K562 (cell line): ENCODE measurements around the gene LMX1B. TPM values are rescaled to one million over a fixed set of nuclear protein-coding genes. Genes with fewer than 3 reads are reported as not detected.

Experiments
- ATAC-seq: fragments of 200-7000 bp; cut with Tn5 transposase; 3 replicates; pipeline ENCODE4 v1.9.1; 2020; ENCODE audit warnings: moderate library complexity
- BruUV-seq: library from RNA; stranded (reverse); fragments of 400-500 nt; replicated peaks from 2 replicates; lab custom pipeline; 2021; lab: Mats Ljungman, UMichigan
- CTCF ChIA-PET: fragments of 300-600 bp; formaldehyde crosslinking; extraction: SDS; loops from one replicate; lab custom pipeline; 2021; ENCODE audit warnings: low intra/inter-chr PET ratio; lab: Yijun Ruan, JAX
- POLR2A ChIA-PET: fragments of 300-600, 350-650 bp; sonication (Branson Sonifier 250); formaldehyde crosslinking; extraction: SDS; loops from one replicate; lab custom pipeline; 2021; ENCODE audit warnings: antibody characterized with exemption, inconsistent platforms; lab: Yijun Ruan, JAX
- DNase-seq, 4 experiments: peaks; one replicate each; pipeline versions ENCODE4 v3.0.0 to v3.0.0-alpha.2; 2011 to 2018; ENCODE audit warnings: low spot score in 3 of 4, mixed read lengths in 3 of 4; ENCODE audit errors: extremely low read depth in 1 of 4
- FAIRE-seq: peaks from 2 replicates; lab custom pipeline; 2011; peaks lifted over from hg19 to GRCh38; lab: Jason Lieb, UNC
- H2AFZ ChIP-seq: 2 replicates; pipeline ENCODE4 v1.6.0; 2011; ENCODE audit warnings: low read depth, low read length, control low read depth, inconsistent platforms
- H3K27ac ChIP-seq: fragments of 200-600 bp; 3 replicates; pipeline ENCODE4 v1.8.0; 2011; ENCODE audit warnings: low read depth, mild to moderate bottlenecking, control low read depth, inconsistent platforms, low read length, moderate library complexity, mixed read lengths; ENCODE audit errors: extremely low read depth
- H3K27me3 ChIP-seq, 2 experiments: fragments of 300-600 bp in 1 of 2; 2 replicates in 1 of 2; 3 replicates in 1 of 2; pipeline versions ENCODE4 v1.6.0 to v1.8.0; 2011; ENCODE audit warnings: inconsistent platforms in 2 of 2, low read length in 2 of 2, mild to moderate bottlenecking in 1 of 2, mixed read lengths in 1 of 2, moderate library complexity in 1 of 2; ENCODE audit not compliant: control insufficient read depth in 2 of 2, insufficient read depth in 2 of 2
- H3K36me3 ChIP-seq: fragments of 300-600 bp; 3 replicates; pipeline ENCODE4 v1.8.0; 2011; ENCODE audit warnings: mild to moderate bottlenecking, low read length, inconsistent platforms; ENCODE audit not compliant: control insufficient read depth, insufficient read depth
- H3K4me1 ChIP-seq, 2 experiments: fragments of 200-600 bp in 1 of 2; replicated peaks in 1 of 2; 2 replicates in 1 of 2; 3 replicates in 1 of 2; pipeline versions ENCODE4 v1.5.1 to v1.8.0; 2011; ENCODE audit warnings: inconsistent platforms in 2 of 2, low read length in 2 of 2, mild to moderate bottlenecking in 1 of 2, mixed read lengths in 1 of 2, moderate library complexity in 1 of 2; ENCODE audit not compliant: control insufficient read depth in 2 of 2, insufficient read depth in 2 of 2
- H3K4me2 ChIP-seq: 2 replicates; pipeline ENCODE4 v1.6.1; 2011; ENCODE audit warnings: low read length, control low read depth, inconsistent platforms, mixed read lengths; ENCODE audit not compliant: insufficient read depth
- H3K4me3 ChIP-seq: fragments of 200-600 bp; sonication (generic), shearing (Covaris generic); 2 replicates; pipeline ENCODE4 v1.5.1; 2016; ENCODE audit warnings: control low read depth, inconsistent platforms
- H3K79me2 ChIP-seq: fragments of 200-600 bp; 3 replicates; pipeline ENCODE4 v1.8.0; 2011; ENCODE audit warnings: low read length, inconsistent platforms; ENCODE audit not compliant: control insufficient read depth, insufficient read depth
- H3K9ac ChIP-seq, 2 experiments: 2 replicates each; pipeline versions ENCODE4 v1.6.0 to v1.6.1; 2011; ENCODE audit warnings: low read depth in 2 of 2, low read length in 2 of 2, control low read depth in 1 of 2, inconsistent platforms in 1 of 2, mild to moderate bottlenecking in 1 of 2, mixed read lengths in 1 of 2; ENCODE audit not compliant: insufficient read depth in 1 of 2
- H3K9me1 ChIP-seq: one replicate; pipeline ENCODE4 v1.6.0; 2011; ENCODE audit warnings: inconsistent platforms, mild to moderate bottlenecking, low read length, moderate library complexity; ENCODE audit not compliant: control insufficient read depth, insufficient read depth
- H3K9me3 ChIP-seq: replicated peaks from 2 replicates; pipeline ENCODE4 v1.5.1; 2011; ENCODE audit warnings: low read depth, low read length, inconsistent platforms; ENCODE audit not compliant: control insufficient read depth, insufficient read depth
- H4K20me1 ChIP-seq: replicated peaks from 2 replicates; pipeline ENCODE4 v1.6.1; 2011; ENCODE audit warnings: low read length, inconsistent platforms, mixed read lengths; ENCODE audit not compliant: control insufficient read depth, insufficient read depth
- EHMT2 ChIP-seq: fragments of 450-650 bp; IDR thresholded peaks from 2 replicates; pipeline ENCODE4 v1.6.1; 2018; ENCODE audit warnings: antibody characterized with exemption
- GMEB1 ChIP-seq: fragments of 250-450 bp; sonication (Bioruptor Pico); IDR thresholded peaks from 2 replicates; pipeline ENCODE4 v1.4.0; 2020; ENCODE audit warnings: mild to moderate bottlenecking
- RNF219 ChIP-seq: fragments of 250-450 bp; sonication (Bioruptor Pico); IDR thresholded peaks from 2 replicates; pipeline ENCODE4 v1.5.0; 2022; ENCODE audit warnings: mild to moderate bottlenecking
- ZKSCAN3 ChIP-seq: fragments of 250-450 bp; sonication (Bioruptor Pico); IDR thresholded peaks from 2 replicates; pipeline ENCODE4 v1.4.0; 2020
- ZNF384 ChIP-seq: IDR thresholded peaks from 2 replicates; pipeline ENCODE4 v1.6.1; 2012; ENCODE audit warnings: low read depth, low read length, improper control_type of control experiment
- WGBS: fragments of 100-300 bp; shearing (Covaris generic); methylation state at CpG from one replicate; pipeline ENCODE4 v1.1.6; 2016; ENCODE audit warnings: low coverage, mixed read lengths; ENCODE audit not compliant: insufficient coverage; ENCODE audit errors: missing lambda C conversion rate; 5-methylcytosine and 5-hydroxymethylcytosine counted together
- in situ Hi-C: fragments of 300-500 bp; cut with MboI; formaldehyde crosslinking; loops from 4 replicates; pipeline ENCODE4 v1.15.0; 2018; ENCODE audit warnings: inconsistent platforms, mixed read lengths
- intact Hi-C: fragments of 100-400 bp; cut with micrococcal nuclease; formaldehyde crosslinking; loops from 2 replicates; pipeline ENCODE4 v1.14.2; 2022
- polyA plus RNA-seq, 8 experiments: library from polyadenylated mRNA; depleted of rRNA in 4 of 8; stranded (reverse) in 5 of 8; unstranded in 3 of 8; fragments of >200 nt; fragmentation: Nextera tagmentation in 2 of 8; fragmentation: Illumina TruSeq in 1 of 8; extraction: Ambion mirVana in 2 of 8; extraction: Trizol in 1 of 8; gene quantifications; 2 replicates each; pipeline versions ENCODE4 v1.2.1 to v1.2.3, GENCODE V29; 2011 to 2014; ENCODE audit warnings: inconsistent platforms in 1 of 8, missing spikeins in 1 of 8
- total RNA-seq, 7 experiments: library from RNA; depleted of rRNA in 6 of 7; stranded (reverse); fragments of >200 nt in 6 of 7; fragmentation: Illumina TruSeq in 2 of 7; extraction: Trizol in 2 of 7; gene quantifications; 2 replicates each; pipeline versions ENCODE4 v1.2.1 to v1.2.3, GENCODE V29; 2011 to 2021; ENCODE audit warnings: low replicate concordance in 1 of 7
- TF ChIP-seq, protein P1 (sequence below): sonication (generic); formaldehyde crosslinking; IDR thresholded peaks from 2 replicates; pipeline ENCODE4 v1.8.0; 2022; ENCODE audit warnings: missing genetic modification reagents, mild to moderate bottlenecking, borderline replicate concordance

The LMX1B gene
- total and polyA plus RNA-seq, 9 of the 15 experiments (the other 6 are each of a cell fraction or from before 2014, with no cell fraction given), result not detected

GRCh38 chr9:126643945-126644527 is 30.3 kb downstream of the LMX1B start:
- Histone ChIP-seq H4K20me1 (peaks cover 28% of the 10 kb centered on the region), H3K27me3 (peaks cover 4 to 80% of the 10 kb centered on the region in 2 experiments; a peak in 3 of 5 replicates), H2AFZ (no peak overlapping the region), H3K9me3 (no peaks in the 10 kb centered on the region), H3K27ac (no peak overlapping the region), H3K4me1 (no peaks in the 10 kb centered on the region), H3K9ac (no peak overlapping the region), H3K4me3 (no peak overlapping the region), H3K9me1 (peaks cover 2% of the 10 kb centered on the region), H3K36me3 (no peaks in the 10 kb centered on the region), H3K79me2 (no peaks in the 10 kb centered on the region), H3K4me2 (no peak overlapping the region)
- in situ Hi-C loops, result no loop called here
- BruUV-seq, result no TSS peak
- ChIA-PET CTCF (no interaction called here), POLR2A (interaction anchor here (0.9 kb wide), 1 partner anchor 9 kb away, joined by 3 read pairs; no protein-coding TSS in a partner anchor)
- intact Hi-C loops, result no loop called here
- 0% methylated on average over 15 of the region's 16 CpGs for WGBS
- FAIRE-seq, result no peak
- no peak for TF ChIP-seq GMEB1 (CRISPR knock-in tag)
- TF ChIP-seq, protein P1, sequence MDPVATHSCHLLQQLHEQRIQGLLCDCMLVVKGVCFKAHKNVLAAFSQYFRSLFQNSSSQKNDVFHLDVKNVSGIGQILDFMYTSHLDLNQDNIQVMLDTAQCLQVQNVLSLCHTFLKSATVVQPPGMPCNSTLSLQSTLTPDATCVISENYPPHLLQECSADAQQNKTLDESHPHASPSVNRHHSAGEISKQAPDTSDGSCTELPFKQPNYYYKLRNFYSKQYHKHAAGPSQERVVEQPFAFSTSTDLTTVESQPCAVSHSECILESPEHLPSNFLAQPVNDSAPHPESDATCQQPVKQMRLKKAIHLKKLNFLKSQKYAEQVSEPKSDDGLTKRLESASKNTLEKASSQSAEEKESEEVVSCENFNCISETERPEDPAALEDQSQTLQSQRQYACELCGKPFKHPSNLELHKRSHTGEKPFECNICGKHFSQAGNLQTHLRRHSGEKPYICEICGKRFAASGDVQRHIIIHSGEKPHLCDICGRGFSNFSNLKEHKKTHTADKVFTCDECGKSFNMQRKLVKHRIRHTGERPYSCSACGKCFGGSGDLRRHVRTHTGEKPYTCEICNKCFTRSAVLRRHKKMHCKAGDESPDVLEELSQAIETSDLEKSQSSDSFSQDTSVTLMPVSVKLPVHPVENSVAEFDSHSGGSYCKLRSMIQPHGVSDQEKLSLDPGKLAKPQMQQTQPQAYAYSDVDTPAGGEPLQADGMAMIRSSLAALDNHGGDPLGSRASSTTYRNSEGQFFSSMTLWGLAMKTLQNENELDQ (CRISPR knock-in tag), result no peak
- TF ChIP-seq EHMT2, result no peak
- no peak for TF ChIP-seq ZNF384
- no peak for TF ChIP-seq RNF219 (CRISPR knock-in tag)
- TF ChIP-seq ZKSCAN3 (CRISPR knock-in tag), result no peak
- ATAC-seq, result no peak
- DNase-seq, result no peak
